Keratinocyte (primary cell): ENCODE measurements around the gene ACER3. TPM values are rescaled to one million over a fixed set of nuclear protein-coding genes. Genes with fewer than 3 reads are reported as not detected.

Experiments used
- DNase-seq: peaks from one replicate; pipeline ENCODE4 v3.0.0-alpha.2; 2011; ENCODE audit warnings: low read depth, missing footprints, low spot score
- FAIRE-seq: peaks from 2 replicates; lab custom pipeline; 2011; peaks lifted over from hg19 to GRCh38; lab: Jason Lieb, UNC
- H2AFZ ChIP-seq: 2 replicates; pipeline ENCODE4 v1.6.0; 2012; ENCODE audit warnings: low read length, control low read depth, inconsistent platforms; ENCODE audit not compliant: control insufficient read depth
- H3K27ac ChIP-seq: 2 replicates; pipeline ENCODE4 v1.5.1; 2011; ENCODE audit warnings: low read length; ENCODE audit not compliant: control insufficient read depth, insufficient read depth
- H3K27me3 ChIP-seq: 3 replicates; pipeline ENCODE4 v1.6.0; 2011; ENCODE audit warnings: low read length; ENCODE audit not compliant: control insufficient read depth, insufficient read depth; ENCODE audit errors: extremely low read depth
- H3K36me3 ChIP-seq, 2 experiments: 2 replicates in 1 of 2; 3 replicates in 1 of 2; pipeline ENCODE4 v1.5.1; 2011; ENCODE audit warnings: low read length in 2 of 2, mild to moderate bottlenecking in 1 of 2; ENCODE audit not compliant: control insufficient read depth in 2 of 2, insufficient read depth in 2 of 2; ENCODE audit errors: extremely low read depth in 1 of 2
- H3K4me1 ChIP-seq: 3 replicates; pipeline ENCODE4 v1.5.1; 2011; ENCODE audit warnings: low read length; ENCODE audit not compliant: control insufficient read depth, insufficient read depth; ENCODE audit errors: extremely low read depth
- H3K4me2 ChIP-seq: 3 replicates; pipeline ENCODE4 v1.6.0; 2011; ENCODE audit warnings: low read depth, low read length; ENCODE audit not compliant: control insufficient read depth, insufficient read depth; ENCODE audit errors: extremely low read depth
- H3K4me3 ChIP-seq, 3 experiments: fragments of 200-600 bp in 1 of 3; sonication (generic) in 1 of 3; 2 replicates in 2 of 3; 3 replicates in 1 of 3; pipeline ENCODE4 v1.5.1; 2011 to 2016; ENCODE audit warnings: low read length in 3 of 3, mild to moderate bottlenecking in 3 of 3, control low read depth in 2 of 3, inconsistent platforms in 1 of 3, low read depth in 1 of 3, mixed read lengths in 1 of 3, mixed run types in 1 of 3, moderate library complexity in 1 of 3; ENCODE audit not compliant: control insufficient read depth in 2 of 3, insufficient read depth in 2 of 3; ENCODE audit errors: extremely low read depth in 1 of 3
- H3K79me2 ChIP-seq: 2 replicates; pipeline ENCODE4 v1.6.0; 2012; ENCODE audit warnings: low read length; ENCODE audit not compliant: control insufficient read depth, insufficient read depth
- H3K9ac ChIP-seq: 3 replicates; pipeline ENCODE4 v1.6.0; 2011; ENCODE audit warnings: low read length; ENCODE audit not compliant: control insufficient read depth, insufficient read depth; ENCODE audit errors: extremely low read depth
- H3K9me1 ChIP-seq: 3 replicates; pipeline ENCODE4 v1.6.0; 2011; ENCODE audit warnings: low read length; ENCODE audit not compliant: control insufficient read depth, insufficient read depth; ENCODE audit errors: extremely low read depth
- H3K9me3 ChIP-seq: 2 replicates; pipeline ENCODE4 v1.5.1; 2012; ENCODE audit warnings: low read depth, low read length; ENCODE audit not compliant: control insufficient read depth
- H4K20me1 ChIP-seq: 3 replicates; pipeline ENCODE4 v1.6.0; 2011; ENCODE audit warnings: low read length; ENCODE audit not compliant: control insufficient read depth, insufficient read depth; ENCODE audit errors: extremely low read depth
- CTCF ChIP-seq, 3 experiments: IDR thresholded peaks in 1 of 3; conservative IDR thresholded peaks in 1 of 3; optimal IDR thresholded peaks in 1 of 3; 2 replicates in 2 of 3; 3 replicates in 1 of 3; pipeline versions ENCODE3 to v1.5.1; 2011; ENCODE audit warnings: low read length in 3 of 3, mild to moderate bottlenecking in 3 of 3, moderate library complexity in 2 of 3, control low read depth in 1 of 3, inconsistent platforms in 1 of 3; ENCODE audit not compliant: insufficient read depth in 2 of 3; ENCODE audit errors: extremely low read depth in 1 of 3
- EZH2 ChIP-seq: IDR thresholded peaks from one replicate; pipeline ENCODE4 v1.6.1; 2012; ENCODE audit warnings: inconsistent platforms, mild to moderate bottlenecking, low read length, moderate library complexity
- dilution Hi-C: fragments of 300-500 bp; cut with MboI; formaldehyde crosslinking; loops from one replicate; pipeline ENCODE4 v1.7.0; 2020; ENCODE audit warnings: low sequenced_read_pairs; ENCODE audit not compliant: extremely low pct_ligation_motif_present
- polyA plus RNA-seq, 5 experiments: library from polyadenylated mRNA; depleted of rRNA in 3 of 5; stranded (reverse) in 3 of 5; stranded (forward) in 1 of 5; unstranded in 1 of 5; fragments of >200 nt; gene quantifications; 1 replicate in 1 of 5; 2 replicates in 3 of 5; 3 replicates in 1 of 5; pipeline versions ENCODE4 v1.2.1 to v1.2.3, GENCODE V29; 2011 to 2012; ENCODE audit warnings: missing spikeins in 2 of 5, low read depth in 1 of 5, low replicate concordance in 1 of 5

ACER3 gene
- polyA plus RNA-seq, 1 donor (not counting 4 experiments of a cell fraction or from before 2014, with no cell fraction given): 55.0 TPM

DNA sequence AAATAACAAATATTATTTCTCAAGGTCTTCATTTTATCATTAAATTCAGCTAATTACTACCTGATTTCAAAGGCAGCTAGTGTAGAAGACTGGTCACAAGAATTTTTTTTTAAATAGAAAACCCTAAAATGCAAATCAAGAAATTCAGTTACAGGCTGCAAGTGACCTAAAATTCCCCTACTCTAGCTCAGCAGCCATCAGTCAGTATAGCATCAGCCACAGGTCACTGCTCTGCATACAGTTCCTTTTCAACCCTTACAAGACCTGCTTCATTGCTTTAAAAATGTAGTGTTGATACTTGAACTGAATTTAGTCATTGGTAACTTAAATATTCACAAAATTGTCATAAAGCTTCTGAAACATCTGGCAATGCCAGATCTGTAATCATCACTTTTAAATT, 164.0 kb downstream of the ACER3 start:
- dilution Hi-C loops: no loop called here
- Histone ChIP-seq H3K27ac (no peak overlapping the region), H2AFZ (no peak overlapping the region), H4K20me1 (no peaks in the 10 kb centered on the region), H3K4me2 (no peak overlapping the region), H3K4me3 (no peak overlapping the region), H3K9me3 (no peaks in the 10 kb centered on the region), H3K36me3 (peaks cover 2 to 4% of the 10 kb centered on the region in 2 experiments), H3K9ac (no peak overlapping the region), H3K27me3 (peaks cover 5% of the 10 kb centered on the region), H3K4me1 (peaks cover 11% of the 10 kb centered on the region), H3K9me1 (no peaks in the 10 kb centered on the region), H3K79me2 (no peaks in the 10 kb centered on the region)
- FAIRE-seq: no peak
- TF ChIP-seq CTCF (optimal IDR thresholded peaks at IDR 0.05 in 1 of 3, IDR thresholded peaks at IDR 0.05 in 1 of 3, conservative IDR thresholded peaks at IDR 0.05 in 1 of 3; ENCODE audit: extremely low read depth in 1 of 3, insufficient read depth in 2 of 3, low read length in 3 of 3) (no peak), EZH2 (no peak)
- no peak for DNase-seq

GRCh38 chr11:77026221-77026620, 165.5 kb downstream of the ACER3 start:
- DNase-seq (no peak), FAIRE-seq (no peak)
- no peak overlapping the region for H3K9ac ChIP-seq
- H3K79me2 ChIP-seq: no peaks in the 10 kb centered on the region
- peaks cover 2 to 3% of the 10 kb centered on the region in 2 experiments for H3K36me3 ChIP-seq
- no peak overlapping the region for H3K4me3 ChIP-seq
- no peaks in the 10 kb centered on the region for H3K9me3 ChIP-seq
- dilution Hi-C loops: no loop called here
- H2AFZ ChIP-seq: no peak overlapping the region
- TF ChIP-seq CTCF (optimal IDR thresholded peaks at IDR 0.05 in 1 of 3, IDR thresholded peaks at IDR 0.05 in 1 of 3, conservative IDR thresholded peaks at IDR 0.05 in 1 of 3; ENCODE audit: extremely low read depth in 1 of 3, insufficient read depth in 2 of 3, low read length in 3 of 3) (no peak), EZH2 (no peak)
- H3K4me1 ChIP-seq: no peaks in the 10 kb centered on the region
- no peak overlapping the region for H3K4me2 ChIP-seq
- no peaks in the 10 kb centered on the region for H4K20me1 ChIP-seq
- H3K27me3 ChIP-seq: peaks cover 19% of the 10 kb centered on the region
- no peaks in the 10 kb centered on the region for H3K9me1 ChIP-seq
- H3K27ac ChIP-seq: no peak overlapping the region
